Hematopoietic multipotent progenitor cell treated with erythropoietin and hydrocortisone succinate and interleukin-3 and kit ligand, for 15 days (in vitro differentiated cells): ENCODE results near the gene CXCL17.
"Not testable (repeated sequence)": the region's sequence is repeated elsewhere in the genome, so short reads cannot be mapped to it uniquely, and the experiment has no call there.

Experiments
- DNase-seq: peaks from one replicate; pipeline ENCODE4 v3.0.0-alpha.2; 2015; ENCODE audit warnings: low spot score

CXCL17 gene

GRCh38 chr19:42442833-42443232 is at the start of gene CXCL17:
TSS of gene CXCL17 (minus strand) at chr19:42442946. CDS start at chr19:42442832, 114 bp downstream.
- no peak for DNase-seq

- no peak for DNase-seq
These were observed 46.2 kb upstream of the CXCL17 start for GRCh38 chr19:42488783-42489521.

GRCh38 chr19:42487798-42488178 is 45.0 kb upstream of the CXCL17 start:
- DNase-seq, result no peak

- no peak for DNase-seq
These were observed 44.5 kb upstream of the CXCL17 start for GRCh38 chr19:42487032-42487797.

- not testable (repeated sequence) for DNase-seq
These were observed 42.3 kb upstream of the CXCL17 start for GRCh38 chr19:42485036-42485435.

- no peak for DNase-seq
These were observed 37.8 kb upstream of the CXCL17 start for GRCh38 chr19:42480335-42481095.

- no peak for DNase-seq
These were observed 37.0 kb upstream of the CXCL17 start for GRCh38 chr19:42479736-42480135.

- DNase-seq, result no peak
These were observed 36.1 kb upstream of the CXCL17 start for GRCh38 chr19:42478765-42479311.

- no peak for DNase-seq
These were observed 35.2 kb upstream of the CXCL17 start for GRCh38 chr19:42477933-42478332.

GRCh38 chr19:42477117-42477516 is 34.4 kb upstream of the CXCL17 start:
- no peak for DNase-seq

- DNase-seq, result no peak
These were observed 32.6 kb upstream of the CXCL17 start for GRCh38 chr19:42475366-42475765.

GRCh38 chr19:42474743-42475142 is 32.0 kb upstream of the CXCL17 start:
- DNase-seq, result no peak

- no peak for DNase-seq
These were observed 30.9 kb upstream of the CXCL17 start for GRCh38 chr19:42473686-42474085.

- no peak for DNase-seq
These were observed 29.8 kb upstream of the CXCL17 start for GRCh38 chr19:42472402-42473147.

GRCh38 chr19:42471554-42472249 is 29.0 kb upstream of the CXCL17 start:
- DNase-seq, result no peak

GRCh38 chr19:42469311-42470235 is 26.8 kb upstream of the CXCL17 start:
- no peak for DNase-seq

- DNase-seq, result no peak
These were observed 25.6 kb upstream of the CXCL17 start for GRCh38 chr19:42468273-42468796.

GRCh38 chr19:42467183-42467760 is 24.5 kb upstream of the CXCL17 start:
- DNase-seq, result no peak

GRCh38 chr19:42466521-42467182 is 23.9 kb upstream of the CXCL17 start:
- no peak for DNase-seq
